K562 (cell line): ENCODE data around the gene SUDS3. TPM values are rescaled to one million over a fixed set of nuclear protein-coding genes. Genes with fewer than 3 reads are reported as not detected.

ENCODE experiments used
- ATAC-seq: fragments of 200-7000 bp; cut with Tn5 transposase; 3 replicates; pipeline ENCODE4 v1.9.1; 2020; ENCODE audit warnings: moderate library complexity
- BruUV-seq: library from RNA; stranded (reverse); fragments of 400-500 nt; replicated peaks from 2 replicates; lab custom pipeline; 2021; lab: Mats Ljungman, UMichigan
- CTCF ChIA-PET: fragments of 300-600 bp; formaldehyde crosslinking; extraction: SDS; loops from one replicate; lab custom pipeline; 2021; ENCODE audit warnings: low intra/inter-chr PET ratio; lab: Yijun Ruan, JAX
- POLR2A ChIA-PET: fragments of 300-600, 350-650 bp; sonication (Branson Sonifier 250); formaldehyde crosslinking; extraction: SDS; loops from one replicate; lab custom pipeline; 2021; ENCODE audit warnings: antibody characterized with exemption, inconsistent platforms; lab: Yijun Ruan, JAX
- DNase-seq, 4 experiments: peaks; one replicate each; pipeline versions ENCODE4 v3.0.0 to v3.0.0-alpha.2; 2011 to 2018; ENCODE audit warnings: low spot score in 3 of 4, mixed read lengths in 3 of 4; ENCODE audit errors: extremely low read depth in 1 of 4
- FAIRE-seq: peaks from 2 replicates; lab custom pipeline; 2011; peaks lifted over from hg19 to GRCh38; lab: Jason Lieb, UNC
- H2AFZ ChIP-seq: 2 replicates; pipeline ENCODE4 v1.6.0; 2011; ENCODE audit warnings: low read depth, low read length, control low read depth, inconsistent platforms
- H3K27ac ChIP-seq: fragments of 200-600 bp; 3 replicates; pipeline ENCODE4 v1.8.0; 2011; ENCODE audit warnings: low read depth, mild to moderate bottlenecking, control low read depth, inconsistent platforms, low read length, moderate library complexity, mixed read lengths; ENCODE audit errors: extremely low read depth
- H3K27me3 ChIP-seq, 2 experiments: fragments of 300-600 bp in 1 of 2; 2 replicates in 1 of 2; 3 replicates in 1 of 2; pipeline versions ENCODE4 v1.6.0 to v1.8.0; 2011; ENCODE audit warnings: inconsistent platforms in 2 of 2, low read length in 2 of 2, mild to moderate bottlenecking in 1 of 2, mixed read lengths in 1 of 2, moderate library complexity in 1 of 2; ENCODE audit not compliant: control insufficient read depth in 2 of 2, insufficient read depth in 2 of 2
- H3K36me3 ChIP-seq: fragments of 300-600 bp; 3 replicates; pipeline ENCODE4 v1.8.0; 2011; ENCODE audit warnings: mild to moderate bottlenecking, low read length, inconsistent platforms; ENCODE audit not compliant: control insufficient read depth, insufficient read depth
- H3K4me1 ChIP-seq, 2 experiments: fragments of 200-600 bp in 1 of 2; replicated peaks in 1 of 2; 2 replicates in 1 of 2; 3 replicates in 1 of 2; pipeline versions ENCODE4 v1.5.1 to v1.8.0; 2011; ENCODE audit warnings: inconsistent platforms in 2 of 2, low read length in 2 of 2, mild to moderate bottlenecking in 1 of 2, mixed read lengths in 1 of 2, moderate library complexity in 1 of 2; ENCODE audit not compliant: control insufficient read depth in 2 of 2, insufficient read depth in 2 of 2
- H3K4me2 ChIP-seq: 2 replicates; pipeline ENCODE4 v1.6.1; 2011; ENCODE audit warnings: low read length, control low read depth, inconsistent platforms, mixed read lengths; ENCODE audit not compliant: insufficient read depth
- H3K4me3 ChIP-seq: fragments of 200-600 bp; sonication (generic), shearing (Covaris generic); 2 replicates; pipeline ENCODE4 v1.5.1; 2016; ENCODE audit warnings: control low read depth, inconsistent platforms
- H3K79me2 ChIP-seq: fragments of 200-600 bp; 3 replicates; pipeline ENCODE4 v1.8.0; 2011; ENCODE audit warnings: low read length, inconsistent platforms; ENCODE audit not compliant: control insufficient read depth, insufficient read depth
- H3K9ac ChIP-seq, 2 experiments: 2 replicates each; pipeline versions ENCODE4 v1.6.0 to v1.6.1; 2011; ENCODE audit warnings: low read depth in 2 of 2, low read length in 2 of 2, control low read depth in 1 of 2, inconsistent platforms in 1 of 2, mild to moderate bottlenecking in 1 of 2, mixed read lengths in 1 of 2; ENCODE audit not compliant: insufficient read depth in 1 of 2
- H3K9me1 ChIP-seq: one replicate; pipeline ENCODE4 v1.6.0; 2011; ENCODE audit warnings: inconsistent platforms, mild to moderate bottlenecking, low read length, moderate library complexity; ENCODE audit not compliant: control insufficient read depth, insufficient read depth
- H3K9me3 ChIP-seq: replicated peaks from 2 replicates; pipeline ENCODE4 v1.5.1; 2011; ENCODE audit warnings: low read depth, low read length, inconsistent platforms; ENCODE audit not compliant: control insufficient read depth, insufficient read depth
- H4K20me1 ChIP-seq: replicated peaks from 2 replicates; pipeline ENCODE4 v1.6.1; 2011; ENCODE audit warnings: low read length, inconsistent platforms, mixed read lengths; ENCODE audit not compliant: control insufficient read depth, insufficient read depth
- BCL6 ChIP-seq: fragments of 250-450 bp; sonication (Bioruptor Pico); IDR thresholded peaks from 2 replicates; pipeline ENCODE4 v1.4.0; 2020
- DACH1 ChIP-seq: fragments of 450-650 bp; IDR thresholded peaks from 2 replicates; pipeline ENCODE4 v1.6.1; 2018; ENCODE audit not compliant: partially characterized antibody
- SMARCA5 ChIP-seq: fragments of 450-650 bp; IDR thresholded peaks from 2 replicates; pipeline ENCODE4 v1.6.1; 2016
- TAF1 ChIP-seq: IDR thresholded peaks from 2 replicates; pipeline ENCODE4 v1.6.1; 2011; ENCODE audit warnings: mild to moderate bottlenecking, low read length, moderate library complexity; ENCODE audit not compliant: insufficient read depth, control insufficient read depth, severe bottlenecking; ENCODE audit errors: extremely low read depth
- ZKSCAN8 ChIP-seq: fragments of 200-800 bp; sonication (Bioruptor generic); IDR thresholded peaks from 2 replicates; pipeline ENCODE4 v1.6.1; 2016; ENCODE audit warnings: missing genetic modification characterization, missing compliant biosample characterization
- ZNF311 ChIP-seq: fragments of 250-450 bp; sonication (Bioruptor Pico); IDR thresholded peaks from 2 replicates; pipeline ENCODE4 v1.4.0; 2020; ENCODE audit warnings: mild to moderate bottlenecking, moderate library complexity
- WGBS: fragments of 100-300 bp; shearing (Covaris generic); methylation state at CpG from one replicate; pipeline ENCODE4 v1.1.6; 2016; ENCODE audit warnings: low coverage, mixed read lengths; ENCODE audit not compliant: insufficient coverage; ENCODE audit errors: missing lambda C conversion rate; 5-methylcytosine and 5-hydroxymethylcytosine counted together
- in situ Hi-C: fragments of 300-500 bp; cut with MboI; formaldehyde crosslinking; loops from 4 replicates; pipeline ENCODE4 v1.15.0; 2018; ENCODE audit warnings: inconsistent platforms, mixed read lengths
- intact Hi-C: fragments of 100-400 bp; cut with micrococcal nuclease; formaldehyde crosslinking; loops from 2 replicates; pipeline ENCODE4 v1.14.2; 2022
- polyA plus RNA-seq, 8 experiments: library from polyadenylated mRNA; depleted of rRNA in 4 of 8; stranded (reverse) in 5 of 8; unstranded in 3 of 8; fragments of >200 nt; fragmentation: Nextera tagmentation in 2 of 8; fragmentation: Illumina TruSeq in 1 of 8; extraction: Ambion mirVana in 2 of 8; extraction: Trizol in 1 of 8; gene quantifications; 2 replicates each; pipeline versions ENCODE4 v1.2.1 to v1.2.3, GENCODE V29; 2011 to 2014; ENCODE audit warnings: inconsistent platforms in 1 of 8, missing spikeins in 1 of 8
- total RNA-seq, 7 experiments: library from RNA; depleted of rRNA in 6 of 7; stranded (reverse); fragments of >200 nt in 6 of 7; fragmentation: Illumina TruSeq in 2 of 7; extraction: Trizol in 2 of 7; gene quantifications; 2 replicates each; pipeline versions ENCODE4 v1.2.1 to v1.2.3, GENCODE V29; 2011 to 2021; ENCODE audit warnings: low replicate concordance in 1 of 7
- TF ChIP-seq, protein P1 (sequence below), 2 experiments: fragments of 450-650 bp; conservative IDR thresholded peaks; 2 replicates each; pipeline ENCODE4 v1.6.1; 2017; ENCODE audit warnings: mild to moderate bottlenecking in 2 of 2, moderate library complexity in 2 of 2

Gene SUDS3
- total and polyA plus RNA-seq, 9 of the 15 experiments (the other 6 are each of a cell fraction or from before 2014, with no cell fraction given) = 6.6 to 30.5 (median 23.3) TPM

DNA sequence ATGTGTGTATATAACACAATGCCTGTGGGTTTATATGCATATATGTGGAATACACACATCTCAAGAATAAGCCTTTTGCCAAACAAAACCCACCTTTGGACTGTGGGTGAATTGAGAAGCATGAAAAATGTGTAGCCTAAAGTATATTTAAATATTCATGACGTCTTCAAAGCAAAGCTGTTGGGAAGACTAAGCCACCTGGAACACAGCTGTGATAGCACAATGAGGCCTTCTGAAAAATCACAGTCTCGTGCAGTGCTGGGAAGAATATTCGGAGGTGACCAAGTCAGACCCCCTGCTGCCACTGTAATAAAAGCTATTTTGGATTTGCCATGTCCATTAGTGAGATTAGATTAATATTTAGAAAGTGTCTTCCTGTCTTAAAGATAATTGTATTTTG, 51.5 kb downstream of the SUDS3 start:
- POLR2A ChIA-PET = no interaction called here
- BruUV-seq = no TSS peak
- Histone ChIP-seq H3K27me3 (no peaks in the 10 kb centered on the region), H4K20me1 (no peaks in the 10 kb centered on the region), H3K4me2 (no peak overlapping the region), H2AFZ (no peak overlapping the region), H3K4me3 (no peak overlapping the region), H3K79me2 (no peaks in the 10 kb centered on the region), H3K9ac (no peak overlapping the region), H3K36me3 (no peaks in the 10 kb centered on the region), H3K9me1 (no peaks in the 10 kb centered on the region), H3K4me1 (peaks cover 0 to 5% of the 10 kb centered on the region in 2 experiments; a peak in 2 of 5 replicates), H3K9me3 (no peaks in the 10 kb centered on the region), H3K27ac (no peak overlapping the region)
- CTCF ChIA-PET = no interaction called here
- ATAC-seq = no peak
- in situ Hi-C loops (no loop called here), intact Hi-C loops (no loop called here)
- no peak for DNase-seq
- TF ChIP-seq ZNF311 (CRISPR knock-in tag) (no peak), DACH1 (no peak), BCL6 (CRISPR knock-in tag) (no peak), SMARCA5 (no peak), TAF1 (no peak), ZKSCAN8 (CRISPR knock-in tag) (no peak)
- TF ChIP-seq, protein P1, sequence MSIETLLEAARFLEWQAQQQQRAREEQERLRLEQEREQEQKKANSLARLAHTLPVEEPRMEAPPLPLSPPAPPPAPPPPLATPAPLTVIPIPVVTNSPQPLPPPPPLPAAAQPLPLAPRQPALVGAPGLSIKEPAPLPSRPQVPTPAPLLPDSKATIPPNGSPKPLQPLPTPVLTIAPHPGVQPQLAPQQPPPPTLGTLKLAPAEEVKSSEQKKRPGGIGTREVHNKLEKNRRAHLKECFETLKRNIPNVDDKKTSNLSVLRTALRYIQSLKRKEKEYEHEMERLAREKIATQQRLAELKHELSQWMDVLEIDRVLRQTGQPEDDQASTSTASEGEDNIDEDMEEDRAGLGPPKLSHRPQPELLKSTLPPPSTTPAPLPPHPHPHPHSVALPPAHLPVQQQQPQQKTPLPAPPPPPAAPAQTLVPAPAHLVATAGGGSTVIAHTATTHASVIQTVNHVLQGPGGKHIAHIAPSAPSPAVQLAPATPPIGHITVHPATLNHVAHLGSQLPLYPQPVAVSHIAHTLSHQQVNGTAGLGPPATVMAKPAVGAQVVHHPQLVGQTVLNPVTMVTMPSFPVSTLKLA (conservative IDR thresholded peaks at IDR 0.05) = no peak
- FAIRE-seq = no peak
- 0% methylated on average over 3 of the region's 3 CpGs for WGBS
